Heart left ventricle (tissue), 16 donors: Measurements from ENCODE around the gene IGF2BP3. TPM values are rescaled to one million over a fixed set of nuclear protein-coding genes. Genes with fewer than 3 reads are reported as not detected.

Experiments used
- ATAC-seq, 4 donors: fragments of 200-7000 bp; cut with Tn5 transposase; one replicate each; pipeline ENCODE4 v1.9.1; 2020 to 2022; ENCODE audit warnings: moderate library complexity in 4 of 4, mild to moderate bottlenecking in 3 of 4, moderate number of reproducible peaks in 1 of 4
- DNase-seq, 5 donors: peaks; one replicate each; pipeline ENCODE4 v3.0.0-alpha.2; 2020
- H3K27ac ChIP-seq, 12 donors: fragments of 200-600 bp; sonication (generic) in 4 of 12; one replicate each; pipeline versions ENCODE4 v1.5.0 to v1.8.0; 2016 to 2022; ENCODE audit warnings: mild to moderate bottlenecking in 2 of 12
- H3K27me3 ChIP-seq, 9 donors: fragments of 200-600 bp; sonication (generic) in 2 of 9; one replicate each; pipeline versions ENCODE4 v1.5.1 to v1.8.0; 2016 to 2022; ENCODE audit warnings: mild to moderate bottlenecking in 3 of 9
- H3K36me3 ChIP-seq, 9 donors: fragments of 200-600 bp; sonication (generic) in 2 of 9; one replicate each; pipeline versions ENCODE4 v1.5.0 to v1.8.0; 2018 to 2022; ENCODE audit warnings: mild to moderate bottlenecking in 2 of 9
- H3K4me1 ChIP-seq, 12 donors: fragments of 200-600 bp; sonication (generic) in 4 of 12; one replicate each; pipeline versions ENCODE4 v1.5.0 to v1.8.0; 2016 to 2022; ENCODE audit warnings: mild to moderate bottlenecking in 3 of 12
- H3K4me3 ChIP-seq, 12 donors: fragments of 200-600 bp; sonication (generic) in 4 of 12; one replicate each; pipeline versions ENCODE4 v1.5.0 to v1.8.0; 2017 to 2022; ENCODE audit warnings: mild to moderate bottlenecking in 9 of 12, moderate library complexity in 4 of 12
- H3K9me3 ChIP-seq, 12 donors: fragments of 200-600 bp; sonication (generic) in 4 of 12; one replicate each; pipeline versions ENCODE4 v1.5.0 to v1.8.0; 2016 to 2022; ENCODE audit warnings: mild to moderate bottlenecking in 1 of 12
- POLR2A ChIP-seq, 2 donors: fragments of 450-650 bp; IDR thresholded peaks; one replicate each; pipeline ENCODE4 v1.6.1; 2017; ENCODE audit warnings: antibody characterized with exemption in 2 of 2, mild to moderate bottlenecking in 2 of 2, moderate library complexity in 2 of 2
- WGBS, 4 donors: extraction: QIAGEN DNeasy Blood & Tissue Kit in 2 of 4; methylation state at CpG; one replicate each; pipeline versions ENCODE4 v1.1.5 to v1.1.7; 2013 to 2018; 5-methylcytosine and 5-hydroxymethylcytosine counted together
- intact Hi-C, 10 donors: fragments of 100-400 bp; cut with DNase I; formaldehyde crosslinking; loops; one replicate each; pipeline versions ENCODE4 v1.11.1 to v1.14.2; 2022
- polyA plus RNA-seq, 2 donors: library from polyadenylated mRNA; stranded (reverse); fragments of 200-250 nt; gene quantifications; one replicate each; pipeline ENCODE4 v1.2.3, GENCODE V29; 2013
- total RNA-seq, 9 donors: library from RNA; depleted of rRNA in 2 of 9; stranded (reverse); fragments of >200 nt in 2 of 9; fragmentation: NEBNext Ultra II Directional in 3 of 9; extraction: Animal tissue kit (Norgen Biotek cat#: 25700) in 3 of 9; gene quantifications; one replicate each; pipeline versions ENCODE4 v1.1.0 to v1.2.4, GENCODE V29; 2016 to 2023
- TF ChIP-seq, protein P1 (sequence below), 12 donors: fragments of 200-600 bp; sonication (generic) in 4 of 12; IDR thresholded peaks; one replicate each; pipeline versions ENCODE4 v1.5.0 to v1.8.0; 2018 to 2022; ENCODE audit warnings: antibody characterized with exemption in 12 of 12, mild to moderate bottlenecking in 5 of 12
- donor health status: ischemic (EF 13 %, LVEDD 7.1; RV severe dilation, severe dysfunction).
- donor health status: healthy with polysubstance abuse.
- donor health status: DM: no; HTN: yes; CAD: no.
- donor health status: DM: no; HTN: no; CAD: no.
- donor health status: ischemic (EF 25% LVEDD 6.9; RV normal size, moderate dysfunction).
- donor health status: ischemic (EF 25% LVEDD 5.7; RV mildly dilated, moderate dysfunction).
- donor health status: healthy.
- donor health status: DM: yes; HTN: yes; CAD: no.
- donor health status: ischemic (EF 35%, LVEDD 5.7; RV mildly dilated, moderate dysfunction).
- donor health status: nonischemic (EF 11% LVEDD 7.7; RV severe dilation, severe dysfunction).
- donor health status: DM: yes; HTN: yes; CAD: no.
- donor health status: PGD.
- donor health status: ischemic (EF 29% LVEDD 5.4; RV normal size, mild dysfunction).
- donor health status: nonischemic (EF 23%, LVEDD 6.1; RV moderate dilation, normal function).

The IGF2BP3 gene
- total and polyA plus RNA-seq, 11 donors = 0.27 to 2.2 (median 0.50) TPM; not detected in 5

DNA sequence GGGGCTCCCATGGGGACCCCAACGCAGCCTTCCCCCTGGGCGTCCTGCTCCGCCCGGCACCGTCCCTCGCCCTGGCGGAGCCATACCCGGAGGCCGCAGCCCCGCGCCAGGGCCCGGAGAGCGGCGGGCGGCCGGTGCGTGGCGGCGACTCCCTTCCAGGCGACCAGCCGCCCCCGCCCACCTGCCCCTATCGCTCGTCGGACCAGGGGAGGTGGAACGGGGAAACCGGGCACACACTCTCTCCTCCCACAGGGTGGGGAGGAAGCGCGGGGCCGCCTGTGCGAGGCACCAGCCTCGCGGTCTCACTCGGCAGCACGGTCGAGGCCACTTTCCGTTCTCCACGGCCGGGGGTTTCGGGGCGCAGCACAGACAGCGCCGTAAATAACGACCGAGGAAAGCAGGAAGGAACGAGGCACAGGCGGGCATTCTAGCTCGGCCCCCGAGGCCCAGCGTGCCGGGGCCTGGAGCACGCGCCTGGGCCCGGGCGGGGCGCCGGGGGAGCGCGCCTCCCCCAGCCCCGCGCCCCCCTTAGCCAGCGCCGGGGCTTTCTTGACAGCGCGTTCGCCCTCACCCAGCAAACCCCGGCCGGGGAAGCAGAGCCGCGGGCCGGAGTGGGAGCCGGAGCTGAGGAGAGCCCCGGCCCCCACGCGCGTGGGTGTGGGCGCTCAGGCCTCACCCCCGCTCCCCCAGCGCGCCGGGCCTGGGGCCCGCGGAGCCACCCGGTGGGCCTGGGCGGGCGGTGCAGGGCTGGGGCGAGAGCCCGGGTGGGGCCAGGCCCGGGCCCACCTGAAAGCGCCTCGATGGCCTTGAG, 936 bp downstream of the IGF2BP3 start:
- Histone ChIP-seq H3K4me3 (peak overlapping the region; percentile 7 to 50 (median 30)), H3K27ac (no peak overlapping the region), H3K9me3 (no peaks in the 10 kb centered on the region), H3K36me3 (no peaks in the 10 kb centered on the region), H3K4me1 (peaks cover 5 to 54% (median 37%) of the 10 kb centered on the region in 12 donors), H3K27me3 (peaks cover 79 to 100% (median 96%) of the 10 kb centered on the region in 9 donors)
- ATAC-seq (peak in 2 of 4 donors; percentile 19 to 44), DNase-seq (no peak)
- 2 to 7% (median 2%) methylated on average over 9 to 91 of the region's 91 CpGs for WGBS, 4 donors
- intact Hi-C loops = no loop called here
- no peak for TF ChIP-seq POLR2A (IDR thresholded peaks at IDR 0.05)
- TF ChIP-seq, protein P1, sequence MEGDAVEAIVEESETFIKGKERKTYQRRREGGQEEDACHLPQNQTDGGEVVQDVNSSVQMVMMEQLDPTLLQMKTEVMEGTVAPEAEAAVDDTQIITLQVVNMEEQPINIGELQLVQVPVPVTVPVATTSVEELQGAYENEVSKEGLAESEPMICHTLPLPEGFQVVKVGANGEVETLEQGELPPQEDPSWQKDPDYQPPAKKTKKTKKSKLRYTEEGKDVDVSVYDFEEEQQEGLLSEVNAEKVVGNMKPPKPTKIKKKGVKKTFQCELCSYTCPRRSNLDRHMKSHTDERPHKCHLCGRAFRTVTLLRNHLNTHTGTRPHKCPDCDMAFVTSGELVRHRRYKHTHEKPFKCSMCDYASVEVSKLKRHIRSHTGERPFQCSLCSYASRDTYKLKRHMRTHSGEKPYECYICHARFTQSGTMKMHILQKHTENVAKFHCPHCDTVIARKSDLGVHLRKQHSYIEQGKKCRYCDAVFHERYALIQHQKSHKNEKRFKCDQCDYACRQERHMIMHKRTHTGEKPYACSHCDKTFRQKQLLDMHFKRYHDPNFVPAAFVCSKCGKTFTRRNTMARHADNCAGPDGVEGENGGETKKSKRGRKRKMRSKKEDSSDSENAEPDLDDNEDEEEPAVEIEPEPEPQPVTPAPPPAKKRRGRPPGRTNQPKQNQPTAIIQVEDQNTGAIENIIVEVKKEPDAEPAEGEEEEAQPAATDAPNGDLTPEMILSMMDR (IDR thresholded peaks at IDR 0.05) = no peak

DNA sequence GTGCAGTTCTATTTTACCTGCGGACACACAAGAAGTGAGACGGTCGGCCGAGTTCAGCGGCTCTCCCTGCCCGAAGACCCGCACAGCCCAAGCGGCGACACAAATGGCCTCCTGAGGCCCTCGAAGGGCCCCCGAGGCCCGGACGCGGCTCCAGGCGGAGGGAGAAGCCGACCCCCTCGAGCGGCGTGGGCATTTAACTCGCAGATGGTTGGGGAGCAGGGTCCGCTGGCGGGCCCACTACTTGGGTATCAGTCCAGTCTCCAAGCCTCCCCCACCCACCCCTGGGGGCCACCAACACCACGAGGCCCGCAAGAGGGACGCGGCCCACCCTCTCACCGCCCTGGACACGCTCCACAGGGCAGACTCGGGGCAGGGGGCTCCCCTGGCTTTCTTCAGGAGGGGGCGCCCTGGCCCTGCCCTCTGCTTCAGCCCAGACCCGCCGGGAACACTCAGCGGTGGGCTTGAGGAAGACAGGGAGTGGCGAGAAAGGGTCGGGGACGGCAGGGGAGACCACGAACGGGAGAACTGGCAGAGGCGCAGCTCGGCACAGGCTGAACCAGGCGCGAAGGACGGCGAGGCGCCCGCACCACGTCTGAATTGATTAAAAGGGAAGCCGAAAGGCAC, 1.7 kb downstream of the IGF2BP3 start:
- intact Hi-C loops = no loop called here

DNA sequence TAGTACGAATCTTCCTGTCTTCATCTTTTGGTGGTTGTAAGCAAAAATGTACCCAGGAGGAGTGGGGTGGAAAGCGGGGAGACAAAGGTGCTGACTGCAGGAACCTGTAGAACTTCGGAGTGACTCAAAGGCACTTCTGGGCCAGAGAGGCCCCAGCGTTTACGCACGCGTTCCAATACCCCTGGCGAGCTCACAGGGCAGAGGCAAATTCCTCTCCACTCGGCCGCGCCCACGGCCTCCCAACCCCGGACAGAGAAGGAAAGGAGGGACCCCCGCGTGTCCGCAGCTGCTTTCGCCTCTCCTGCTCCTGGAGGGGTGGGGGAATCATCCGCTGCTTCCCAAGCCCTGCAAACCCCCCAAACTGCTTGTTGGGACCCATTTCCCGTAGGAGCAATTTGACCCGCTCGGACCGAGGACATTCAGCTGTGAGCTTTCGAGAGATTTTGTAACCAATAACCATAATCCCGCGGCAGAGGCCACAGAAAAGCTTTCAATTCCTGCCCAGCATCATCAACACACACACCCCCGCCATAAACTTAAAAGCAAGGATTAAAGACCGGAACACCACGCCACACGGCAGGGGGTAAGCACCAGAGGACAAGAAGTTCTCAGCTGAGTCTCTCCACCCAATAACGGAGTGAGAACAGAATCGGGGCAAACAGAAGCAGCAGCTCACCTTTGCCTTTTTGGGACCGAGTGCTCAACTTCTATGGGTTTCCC, 2.3 kb downstream of the IGF2BP3 start:
- Histone ChIP-seq H3K36me3 (no peaks in the 10 kb centered on the region), H3K9me3 (no peaks in the 10 kb centered on the region), H3K4me1 (peaks cover 2 to 45% (median 30%) of the 10 kb centered on the region in 12 donors), H3K4me3 (peak overlapping the region in 4 of 12 donors; percentile 15 to 41 (median 23)), H3K27ac (no peak overlapping the region), H3K27me3 (peaks cover 66 to 100% (median 96%) of the 10 kb centered on the region in 9 donors)
- DNase-seq (no peak), ATAC-seq (peak in 1 of 4 donors; percentile 12)
- intact Hi-C loops = no loop called here
- WGBS, 4 donors = 3 to 10% (median 5%) methylated on average over 28 to 32 of the region's 32 CpGs
- no peak for TF ChIP-seq POLR2A (IDR thresholded peaks at IDR 0.05)
- TF ChIP-seq, protein P1 (IDR thresholded peaks at IDR 0.05) = no peak

More for the DNA sequence above, 1.7 kb downstream of the IGF2BP3 start:
- peak overlapping the region in 11 of 12 donors; percentile 22 to 50 (median 32) for H3K4me3 ChIP-seq
- 6 to 15% (median 8%) methylated on average over 22 to 48 of the region's 48 CpGs for WGBS, 4 donors
- no peaks in the 10 kb centered on the region for H3K9me3 ChIP-seq
- H3K4me1 ChIP-seq = peaks cover 2 to 47% (median 30%) of the 10 kb centered on the region in 12 donors
- H3K27me3 ChIP-seq = peaks cover 72 to 100% (median 96%) of the 10 kb centered on the region in 9 donors
- ATAC-seq = peak in 1 of 4 donors; percentile 27
- no peak for DNase-seq
- TF ChIP-seq POLR2A (IDR thresholded peaks at IDR 0.05) = no peak
- TF ChIP-seq, protein P1 (IDR thresholded peaks at IDR 0.05) = no peak
- H3K27ac ChIP-seq = no peak overlapping the region
- no peaks in the 10 kb centered on the region for H3K36me3 ChIP-seq
